Measurements from ENCODE around the gene ARHGAP10. TPM values are rescaled to one million over a fixed set of nuclear protein-coding genes. Genes with fewer than 3 reads are reported as not detected.

The ARHGAP10 gene
- total RNA-seq, 4 donors from 2014 or later = 26.5 to 117 (median 29.7) TPM

GRCh38 chr4:147963839-147964238, 232.0 kb downstream of the ARHGAP10 start:
- intact Hi-C loops (cut with DNase I) = no loop called here
- WGBS, 2 donors = 69 to 80% methylated on average over 6 to 10 of the region's 10 CpGs
- Histone ChIP-seq H3K4me3 (no peak overlapping the region), H3K27me3 (no peaks in the 10 kb centered on the region), H3K27ac (peak overlapping the region in 2 of 4 donors; percentile 29 to 38), H3K4me1 (peaks cover 0 to 19% (median 0%) of the 10 kb centered on the region in 3 donors), H3K36me3 (peaks cover 0 to 48% (median 0%) of the 10 kb centered on the region in 3 donors), H3K9me3 (no peaks in the 10 kb centered on the region)
- DNase-seq = no peak
- TF ChIP-seq CTCF (IDR thresholded peaks at IDR 0.05) = no peak
- no peak for TF ChIP-seq POLR2A (IDR thresholded peaks at IDR 0.05)

GRCh38 chr4:147964266-147964880, 232.5 kb downstream of the ARHGAP10 start:
- 68 to 74% methylated on average over 14 of the region's 14 CpGs for WGBS, 2 donors
- Histone ChIP-seq H3K27me3 (no peaks in the 10 kb centered on the region), H3K4me1 (peaks cover 0 to 19% (median 0%) of the 10 kb centered on the region in 3 donors), H3K9me3 (no peaks in the 10 kb centered on the region), H3K4me3 (no peak overlapping the region), H3K27ac (peak overlapping the region in 1 of 4 donors; percentile 38), H3K36me3 (peaks cover 0 to 52% (median 0%) of the 10 kb centered on the region in 3 donors)
- no peak for TF ChIP-seq CTCF (IDR thresholded peaks at IDR 0.05)
- no peak for TF ChIP-seq POLR2A (IDR thresholded peaks at IDR 0.05)
- DNase-seq = no peak
- intact Hi-C loops (cut with DNase I) = no loop called here

GRCh38 chr4:147965056-147965455, 233.2 kb downstream of the ARHGAP10 start:
- 31 to 55% methylated on average over 3 of the region's 3 CpGs for WGBS, 2 donors
- intact Hi-C loops (cut with DNase I) = no loop called here
- Histone ChIP-seq H3K27ac (peak overlapping the region in 1 of 4 donors; percentile 7), H3K4me3 (no peak overlapping the region), H3K9me3 (no peaks in the 10 kb centered on the region), H3K4me1 (peaks cover 0 to 26% (median 0%) of the 10 kb centered on the region in 3 donors), H3K27me3 (no peaks in the 10 kb centered on the region), H3K36me3 (peaks cover 0 to 59% (median 0%) of the 10 kb centered on the region in 3 donors)
- DNase-seq = no peak
- no peak for TF ChIP-seq POLR2A (IDR thresholded peaks at IDR 0.05)
- TF ChIP-seq CTCF (IDR thresholded peaks at IDR 0.05) = no peak

DNA sequence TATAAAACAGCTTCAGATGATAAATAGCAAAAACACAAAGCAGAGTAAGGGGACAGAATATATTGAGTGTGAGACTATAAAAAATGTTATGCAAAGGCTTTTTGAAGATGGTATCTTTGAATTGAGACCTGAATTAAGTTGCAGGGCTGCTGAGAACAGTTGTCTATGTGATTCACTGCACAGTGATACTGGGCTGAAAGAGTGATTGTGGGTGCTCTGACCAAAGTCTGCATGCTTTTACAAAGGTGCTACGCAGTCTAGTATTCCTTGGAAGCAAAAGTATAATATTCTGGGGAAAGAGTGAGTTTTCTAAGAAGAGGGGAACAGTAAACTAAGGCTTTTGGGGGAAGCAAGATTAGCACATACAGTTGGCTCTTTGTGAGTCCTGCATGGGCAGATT, 234.0 kb downstream of the ARHGAP10 start:
- Histone ChIP-seq H3K27ac (no peak overlapping the region), H3K9me3 (no peaks in the 10 kb centered on the region), H3K4me1 (peaks cover 0 to 27% (median 0%) of the 10 kb centered on the region in 3 donors), H3K36me3 (peaks cover 0 to 61% (median 0%) of the 10 kb centered on the region in 3 donors), H3K4me3 (no peak overlapping the region), H3K27me3 (no peaks in the 10 kb centered on the region)
- no peak for DNase-seq
- TF ChIP-seq POLR2A (IDR thresholded peaks at IDR 0.05) = no peak
- no peak for TF ChIP-seq CTCF (IDR thresholded peaks at IDR 0.05)
- intact Hi-C loops (cut with DNase I) = no loop called here
- 91 to 93% methylated on average over 1 of the region's 1 CpG for WGBS, 2 donors

DNA sequence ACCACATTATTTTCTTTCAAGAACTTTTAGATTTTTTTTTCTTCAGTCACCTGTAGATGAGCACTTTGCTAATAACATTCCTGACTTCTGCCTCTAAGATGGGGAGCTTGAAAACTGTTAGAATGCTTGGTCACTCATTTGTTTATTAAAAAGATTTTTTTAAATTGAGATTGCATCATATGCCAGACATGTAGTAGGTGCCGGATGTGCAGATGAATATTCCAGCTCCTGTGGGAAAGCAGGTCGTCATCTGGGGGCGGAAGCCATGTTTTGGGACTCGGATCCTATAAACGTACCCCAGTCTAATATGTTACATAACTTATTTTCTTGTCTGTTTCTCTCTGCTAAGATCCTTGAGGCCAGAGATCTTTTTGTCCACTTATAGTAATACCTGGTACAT, 236.8 kb downstream of the ARHGAP10 start:
- Histone ChIP-seq H3K4me1 (peaks cover 0 to 27% (median 0%) of the 10 kb centered on the region in 3 donors), H3K9me3 (no peaks in the 10 kb centered on the region), H3K27me3 (no peaks in the 10 kb centered on the region), H3K36me3 (peaks cover 0 to 73% (median 0%) of the 10 kb centered on the region in 3 donors), H3K4me3 (no peak overlapping the region), H3K27ac (no peak overlapping the region)
- WGBS, 2 donors = 76 to 87% methylated on average over 5 of the region's 5 CpGs
- intact Hi-C loops (cut with DNase I) = no loop called here
- DNase-seq = no peak
- TF ChIP-seq CTCF (IDR thresholded peaks at IDR 0.05) (no peak), POLR2A (IDR thresholded peaks at IDR 0.05) (no peak)

Data from esophagus squamous epithelium (tissue), 5 donors.